Measurements from ENCODE around the gene LPP. TPM values are rescaled to one million over a fixed set of nuclear protein-coding genes. Genes with fewer than 3 reads are reported as not detected.

Gene LPP
- total RNA-seq, 4 donors from 2014 or later: 183 to 293 (median 242) TPM

DNA sequence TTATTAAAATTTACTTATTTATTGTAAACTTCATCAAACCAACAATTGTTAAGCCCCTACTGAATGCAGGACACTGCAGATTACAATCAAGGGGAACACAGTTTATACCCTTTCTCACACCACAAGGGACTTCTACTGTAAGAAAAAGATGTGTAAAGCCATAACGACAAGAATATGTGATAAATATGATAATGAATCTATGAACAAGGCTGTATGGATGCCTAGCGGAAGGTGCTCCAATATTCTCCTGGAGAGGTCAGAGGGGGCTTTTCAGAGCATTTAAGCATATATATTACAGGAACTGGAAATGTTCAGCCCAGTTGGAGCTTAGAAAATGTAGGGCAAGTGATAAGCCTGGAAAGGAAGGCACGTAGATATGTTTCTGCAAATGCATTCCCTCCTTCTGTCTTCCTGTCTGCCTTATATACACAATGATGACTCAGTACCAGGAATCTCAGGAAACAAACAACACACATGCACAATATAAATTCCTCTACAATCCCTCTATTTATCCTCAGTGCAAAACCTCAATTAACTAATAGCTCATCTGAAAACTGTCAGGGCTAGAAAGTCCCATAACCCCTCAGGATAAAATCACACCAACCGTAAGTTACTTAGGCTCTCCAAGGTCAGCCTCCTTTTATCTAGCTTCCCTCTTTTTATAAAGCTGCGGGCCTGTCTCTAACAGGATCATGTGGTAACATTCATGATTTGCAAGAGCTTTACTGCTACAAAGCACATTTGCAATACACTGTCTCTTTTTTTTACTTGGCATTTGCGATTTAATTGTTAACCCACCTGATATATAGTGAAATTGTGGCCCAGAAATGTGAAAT is 393.1 kb downstream of the LPP start:
- no peak for DNase-seq (ENCODE audit: low spot score in 2 of 2)
- Histone ChIP-seq H3K36me3 (no peaks in the 10 kb centered on the region), H3K27ac (no peak overlapping the region), H3K9me3 (no peaks in the 10 kb centered on the region), H3K4me3 (no peak overlapping the region), H3K27me3 (no peaks in the 10 kb centered on the region), H3K4me1 (no peaks in the 10 kb centered on the region)
- WGBS, 2 donors: 89 to 90% methylated on average over 6 of the region's 6 CpGs
- TF ChIP-seq EP300 (IDR thresholded peaks at IDR 0.05) (no peak), POLR2A (IDR thresholded peaks at IDR 0.05) (no peak)
- TF ChIP-seq, protein P1, sequence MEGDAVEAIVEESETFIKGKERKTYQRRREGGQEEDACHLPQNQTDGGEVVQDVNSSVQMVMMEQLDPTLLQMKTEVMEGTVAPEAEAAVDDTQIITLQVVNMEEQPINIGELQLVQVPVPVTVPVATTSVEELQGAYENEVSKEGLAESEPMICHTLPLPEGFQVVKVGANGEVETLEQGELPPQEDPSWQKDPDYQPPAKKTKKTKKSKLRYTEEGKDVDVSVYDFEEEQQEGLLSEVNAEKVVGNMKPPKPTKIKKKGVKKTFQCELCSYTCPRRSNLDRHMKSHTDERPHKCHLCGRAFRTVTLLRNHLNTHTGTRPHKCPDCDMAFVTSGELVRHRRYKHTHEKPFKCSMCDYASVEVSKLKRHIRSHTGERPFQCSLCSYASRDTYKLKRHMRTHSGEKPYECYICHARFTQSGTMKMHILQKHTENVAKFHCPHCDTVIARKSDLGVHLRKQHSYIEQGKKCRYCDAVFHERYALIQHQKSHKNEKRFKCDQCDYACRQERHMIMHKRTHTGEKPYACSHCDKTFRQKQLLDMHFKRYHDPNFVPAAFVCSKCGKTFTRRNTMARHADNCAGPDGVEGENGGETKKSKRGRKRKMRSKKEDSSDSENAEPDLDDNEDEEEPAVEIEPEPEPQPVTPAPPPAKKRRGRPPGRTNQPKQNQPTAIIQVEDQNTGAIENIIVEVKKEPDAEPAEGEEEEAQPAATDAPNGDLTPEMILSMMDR (IDR thresholded peaks at IDR 0.05): no peak

- TF ChIP-seq, protein P1 (IDR thresholded peaks at IDR 0.05): no peak
- TF ChIP-seq POLR2A (IDR thresholded peaks at IDR 0.05): no peak
- TF ChIP-seq EP300 (IDR thresholded peaks at IDR 0.05): no peak
- H3K4me3 ChIP-seq: no peak overlapping the region
- H3K4me1 ChIP-seq: peaks cover 0 to 9% (median under 1%) of the 10 kb centered on the region in 4 donors
- no peak overlapping the region for H3K27ac ChIP-seq
- H3K9me3 ChIP-seq: no peaks in the 10 kb centered on the region
- H3K36me3 ChIP-seq: no peaks in the 10 kb centered on the region
- DNase-seq (ENCODE audit: low spot score in 2 of 2): no peak
- WGBS, 2 donors: 89 to 94% methylated on average over 3 of the region's 3 CpGs
- no peaks in the 10 kb centered on the region for H3K27me3 ChIP-seq
These were observed 399.6 kb downstream of the LPP start for GRCh38 chr3:188553569-188553968.

DNA sequence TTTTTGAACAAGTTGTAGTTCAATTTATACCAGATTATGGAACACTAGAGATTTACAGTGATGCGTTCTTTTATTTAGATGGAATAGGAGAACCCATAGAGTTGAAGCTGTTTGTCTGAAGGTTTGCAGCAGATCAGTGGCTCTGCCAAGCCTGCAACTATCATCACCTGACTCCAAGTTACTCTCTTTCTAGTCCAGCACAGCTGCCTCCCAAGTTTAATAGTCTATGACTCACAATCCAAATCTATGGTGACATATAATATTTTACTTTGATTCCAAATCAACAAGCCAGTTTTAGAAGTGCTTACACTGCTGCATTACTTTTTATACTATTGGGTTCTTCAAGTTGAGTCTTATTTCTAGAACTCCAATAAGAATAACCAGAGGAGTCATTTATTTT is 400.4 kb downstream of the LPP start:
- WGBS, 2 donors: 100% methylated on average over 1 of the region's 1 CpG
- H3K27ac ChIP-seq: no peak overlapping the region

GRCh38 chr3:188557235-188557634 is 403.3 kb downstream of the LPP start:
- no peaks in the 10 kb centered on the region for H3K36me3 ChIP-seq
- no peak overlapping the region for H3K4me3 ChIP-seq
- no peak overlapping the region for H3K27ac ChIP-seq
- WGBS, 2 donors: 60 to 65% methylated on average over 3 of the region's 3 CpGs
- no peak for DNase-seq (ENCODE audit: low spot score in 2 of 2)
- H3K4me1 ChIP-seq: peaks cover 0 to 20% (median 2%) of the 10 kb centered on the region in 4 donors
- no peaks in the 10 kb centered on the region for H3K9me3 ChIP-seq
- TF ChIP-seq, protein P1 (IDR thresholded peaks at IDR 0.05): no peak
- TF ChIP-seq POLR2A (IDR thresholded peaks at IDR 0.05): no peak
- TF ChIP-seq EP300 (IDR thresholded peaks at IDR 0.05): no peak
- no peaks in the 10 kb centered on the region for H3K27me3 ChIP-seq

More for the DNA sequence above, 400.4 kb downstream of the LPP start:
- no peak overlapping the region for H3K4me3 ChIP-seq
- H3K4me1 ChIP-seq: peaks cover 0 to 17% (median 2%) of the 10 kb centered on the region in 4 donors
- no peaks in the 10 kb centered on the region for H3K9me3 ChIP-seq
- TF ChIP-seq EP300 (IDR thresholded peaks at IDR 0.05) (no peak), POLR2A (IDR thresholded peaks at IDR 0.05) (no peak)
- TF ChIP-seq, protein P1 (IDR thresholded peaks at IDR 0.05): no peak
- H3K36me3 ChIP-seq: no peaks in the 10 kb centered on the region
- no peak for DNase-seq (ENCODE audit: low spot score in 2 of 2)
- H3K27me3 ChIP-seq: no peaks in the 10 kb centered on the region

GRCh38 chr3:188558343-188559071 is 404.6 kb downstream of the LPP start:
- H3K27me3 ChIP-seq: no peaks in the 10 kb centered on the region
- H3K4me3 ChIP-seq: no peak overlapping the region
- no peaks in the 10 kb centered on the region for H3K36me3 ChIP-seq
- DNase-seq (ENCODE audit: low spot score in 2 of 2): no peak
- WGBS, 2 donors: 66% methylated on average over 5 of the region's 5 CpGs
- H3K4me1 ChIP-seq: peaks cover 0 to 24% (median 2%) of the 10 kb centered on the region in 4 donors
- TF ChIP-seq POLR2A (IDR thresholded peaks at IDR 0.05) (no peak), EP300 (IDR thresholded peaks at IDR 0.05) (no peak)
- TF ChIP-seq, protein P1 (IDR thresholded peaks at IDR 0.05): no peak
- no peaks in the 10 kb centered on the region for H3K9me3 ChIP-seq
- peak overlapping the region in 1 of 4 donors; percentile 45 for H3K27ac ChIP-seq

Data from tibial nerve (tissue), 4 donors.